Measurements from ENCODE around the gene MAP2K2. TPM values are rescaled to one million over a fixed set of nuclear protein-coding genes. Genes with fewer than 3 reads are reported as not detected.
A peak's percentile ranks its signal among the peaks of the same experiment; 100 is the strongest.

MAP2K2 gene
- total and polyA plus RNA-seq, 7 experiments from 2014 or later, result 40.5 to 162 (median 121) TPM

DNA sequence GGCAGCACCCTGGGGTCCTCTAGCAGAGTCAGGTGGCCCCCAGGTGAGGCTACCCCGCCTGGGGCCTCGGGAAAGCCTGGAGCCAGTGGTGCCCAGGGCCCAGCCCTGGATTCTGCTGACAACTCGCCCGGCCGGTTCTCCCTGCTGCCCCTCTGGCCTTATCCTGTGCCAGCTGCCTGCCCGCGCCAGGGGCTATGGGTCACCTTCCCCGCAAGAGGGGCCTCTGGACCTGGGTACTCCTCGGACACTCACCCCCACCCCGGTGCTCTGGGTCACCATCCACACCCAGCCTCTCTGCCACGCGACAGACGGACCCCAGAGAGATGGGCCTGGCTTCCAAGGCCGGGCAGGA is 81.2 kb downstream of the MAP2K2 start:
- no peak overlapping the region for H3K4me3 ChIP-seq (ENCODE audit: low read length)
- no peaks in the 10 kb centered on the region for H3K9me3 ChIP-seq (ENCODE audit: control insufficient read depth in 2 of 3, low read length in 3 of 3)
- intact Hi-C loops (cut with micrococcal nuclease), result no loop called here
- DNase-seq, result no peak
- H3K4me3 Mint-ChIP-seq, result no peak overlapping the region
- H3K9me3 Mint-ChIP-seq, result no peaks in the 10 kb centered on the region
- H3K36me3 ChIP-seq (ENCODE audit: control insufficient read depth in 2 of 3, insufficient read depth in 3 of 3, low read length in 3 of 3), result peaks cover 0 to 13% (median 0%) of the 10 kb centered on the region in 3 experiments
- peaks cover 3 to 18% (median 13%) of the 10 kb centered on the region in 7 donors for H3K4me1 Mint-ChIP-seq
- H3K27me3 Mint-ChIP-seq, result no peaks in the 10 kb centered on the region
- H3K4me1 ChIP-seq (ENCODE audit: control insufficient read depth in 2 of 2, insufficient read depth in 2 of 2, low read length in 2 of 2), result peaks cover 0 to 3% of the 10 kb centered on the region in 2 donors
- CTCF ChIA-PET, result no interaction called here
- H3K36me3 Mint-ChIP-seq, result peaks cover 0 to 9% (median 6%) of the 10 kb centered on the region in 5 donors
- POLR2A ChIA-PET, result no interaction called here
- ATAC-seq, result no peak
- no peak overlapping the region for H3K27ac Mint-ChIP-seq
- no peak overlapping the region for H3K27ac ChIP-seq (ENCODE audit: low read depth, low read length)
- no peaks in the 10 kb centered on the region for H3K27me3 ChIP-seq (ENCODE audit: control insufficient read depth in 2 of 2, insufficient read depth in 2 of 2, low read length in 2 of 2)

DNA sequence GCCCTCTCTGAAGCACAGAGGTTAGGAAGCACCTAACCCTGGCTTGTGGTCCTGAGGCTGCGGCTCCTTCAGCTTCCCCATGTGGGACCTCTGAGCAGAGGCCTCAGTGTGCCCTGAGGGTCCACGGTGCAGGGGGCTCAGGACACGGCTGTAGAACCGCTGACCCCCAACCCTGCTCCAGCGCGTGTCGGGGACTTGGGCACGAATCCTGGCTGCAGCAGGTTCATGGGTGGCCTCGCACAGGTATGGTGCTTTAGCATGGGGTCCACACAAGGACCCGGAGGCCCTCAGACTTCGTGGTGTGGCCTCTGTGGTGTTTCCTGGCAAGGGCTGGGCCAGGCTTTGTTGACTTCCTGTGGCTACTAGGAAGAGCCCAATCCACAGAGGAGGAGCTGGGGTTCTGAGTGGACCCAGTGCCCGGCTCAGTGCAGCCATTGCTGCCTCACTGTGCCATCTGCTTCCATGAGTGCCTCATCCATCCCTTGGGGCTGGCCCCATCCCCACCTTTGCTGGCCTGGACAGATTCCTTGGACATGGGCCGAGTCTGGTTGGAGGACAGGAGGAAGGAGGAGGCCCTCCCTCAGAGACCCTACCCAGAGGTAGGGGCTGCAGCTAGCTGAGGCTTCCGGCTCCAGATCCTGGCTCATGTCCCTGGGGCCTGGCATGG is 81.7 kb downstream of the MAP2K2 start:
- peak; percentile 13 for ATAC-seq

More for the DNA sequence above, 81.7 kb downstream of the MAP2K2 start:
- DNase-seq, result no peak
- intact Hi-C loops (cut with micrococcal nuclease), result no loop called here
- Mint-ChIP-seq H3K9me3 (no peaks in the 10 kb centered on the region), H3K4me1 (peaks cover 3 to 18% (median 11%) of the 10 kb centered on the region in 7 donors), H3K27me3 (no peaks in the 10 kb centered on the region), H3K27ac (no peak overlapping the region), H3K36me3 (peaks cover 0 to 9% (median 6%) of the 10 kb centered on the region in 5 donors), H3K4me3 (no peak overlapping the region)
- Histone ChIP-seq H3K9me3 (ENCODE audit: control insufficient read depth in 2 of 3, low read length in 3 of 3) (no peaks in the 10 kb centered on the region), H3K27me3 (ENCODE audit: control insufficient read depth in 2 of 2, insufficient read depth in 2 of 2, low read length in 2 of 2) (no peaks in the 10 kb centered on the region), H3K4me1 (ENCODE audit: control insufficient read depth in 2 of 2, insufficient read depth in 2 of 2, low read length in 2 of 2) (peaks cover 0 to 3% of the 10 kb centered on the region in 2 donors), H3K36me3 (ENCODE audit: control insufficient read depth in 2 of 3, insufficient read depth in 3 of 3, low read length in 3 of 3) (peaks cover 0 to 18% (median 0%) of the 10 kb centered on the region in 3 experiments), H3K4me3 (ENCODE audit: low read length) (no peak overlapping the region), H3K27ac (ENCODE audit: low read depth, low read length) (no peak overlapping the region)
- ChIA-PET CTCF (no interaction called here), POLR2A (no interaction called here)

Other genes with a start within 250 kb of the MAP2K2 start
- not detected for gene ATCAY, start 243.4 kb downstream of the MAP2K2 start, total RNA-seq
- gene ATCAY, start 243.4 kb downstream of the MAP2K2 start, polyA plus RNA-seq, result not detected
- not detected for gene NMRK2, start 191.1 kb downstream of the MAP2K2 start, total RNA-seq
- gene NMRK2, start 191.1 kb downstream of the MAP2K2 start, polyA plus RNA-seq, result not detected
- gene DAPK3, start 153.0 kb downstream of the MAP2K2 start, total RNA-seq, result 10 to 100 TPM; 24.7 to 40.3 (median 33.9) TPM
- gene DAPK3, start 153.0 kb downstream of the MAP2K2 start, polyA plus RNA-seq, result 10 to 100 TPM; 18.2 to 35.4 TPM
- 1,000 to 10,000 TPM; 1,791 to 2,674 (median 2,346) TPM for gene EEF2, start 138.7 kb downstream of the MAP2K2 start, total RNA-seq
- 100 to 1,000 TPM; 611 to 634 TPM for gene EEF2, start 138.7 kb downstream of the MAP2K2 start, polyA plus RNA-seq
- gene PIAS4, start 116.4 kb downstream of the MAP2K2 start, total RNA-seq, result 10 to 100 TPM; 23.9 to 40.6 (median 28.8) TPM
- 1 to 10 TPM; 3.9 to 6.8 TPM for gene PIAS4, start 116.4 kb downstream of the MAP2K2 start, polyA plus RNA-seq
- gene ZBTB7A, start 57.2 kb downstream of the MAP2K2 start, total RNA-seq, result 10 to 100 TPM; 47.4 to 76.0 (median 52.0) TPM
- 10 to 100 TPM; 15.3 to 45.0 TPM for gene ZBTB7A, start 57.2 kb downstream of the MAP2K2 start, polyA plus RNA-seq
- not detected for gene CREB3L3, start 29.5 kb upstream of the MAP2K2 start, total RNA-seq
- gene CREB3L3, start 29.5 kb upstream of the MAP2K2 start, polyA plus RNA-seq, result not detected
- gene SIRT6, start 58.4 kb upstream of the MAP2K2 start, total RNA-seq, result 10 to 100 TPM; 20.0 to 41.2 (median 26.0) TPM
- gene SIRT6, start 58.4 kb upstream of the MAP2K2 start, polyA plus RNA-seq, result 1 to 10 TPM; 1.1 to 3.9 TPM
- gene ANKRD24, start 58.6 kb upstream of the MAP2K2 start, total RNA-seq, result 1 to 10 TPM in 4 of 5 experiments, under 1 TPM in 1; 0.75 to 2.8 (median 2.4) TPM
- gene ANKRD24, start 58.6 kb upstream of the MAP2K2 start, polyA plus RNA-seq, result under 1 TPM in 1 of 2 donors, not detected in 1; 0.17 TPM
- gene EBI3, start 105.4 kb upstream of the MAP2K2 start, total RNA-seq, result 1 to 10 TPM in 1 of 5 experiments, under 1 TPM in 1, not detected in 3; 0.44 to 8.8 TPM
- gene EBI3, start 105.4 kb upstream of the MAP2K2 start, polyA plus RNA-seq, result not detected
- gene YJU2, start 123.0 kb upstream of the MAP2K2 start, total RNA-seq, result 10 to 100 TPM; 28.5 to 42.1 (median 31.9) TPM
- 10 to 100 TPM; 24.4 to 44.7 TPM for gene YJU2, start 123.0 kb upstream of the MAP2K2 start, polyA plus RNA-seq
- gene SHD, start 155.1 kb upstream of the MAP2K2 start, total RNA-seq, result 1 to 10 TPM in 1 of 5 experiments, not detected in 4; 2.3 TPM
- not detected for gene SHD, start 155.1 kb upstream of the MAP2K2 start, polyA plus RNA-seq
- 10 to 100 TPM; 22.3 to 50.5 (median 40.0) TPM for gene TMIGD2, start 178.3 kb upstream of the MAP2K2 start, total RNA-seq
- gene TMIGD2, start 178.3 kb upstream of the MAP2K2 start, polyA plus RNA-seq, result 100 to 1,000 TPM in 1 of 2 donors, 10 to 100 TPM in 1; 99.4 to 107 TPM
- 10 to 100 TPM in 1 of 5 experiments, 1 to 10 TPM in 4; 1.8 to 18.9 (median 3.4) TPM for gene FSD1, start 180.5 kb upstream of the MAP2K2 start, total RNA-seq
- gene FSD1, start 180.5 kb upstream of the MAP2K2 start, polyA plus RNA-seq, result 1 to 10 TPM in 1 of 2 donors, under 1 TPM in 1; 0.95 to 2.0 TPM
- 10 to 100 TPM in 1 of 5 experiments, 1 to 10 TPM in 4; 2.6 to 11.8 (median 4.5) TPM for gene STAP2, start 214.7 kb upstream of the MAP2K2 start, total RNA-seq
- gene STAP2, start 214.7 kb upstream of the MAP2K2 start, polyA plus RNA-seq, result 1 to 10 TPM; 2.4 to 4.9 TPM
- 10 to 100 TPM in 4 of 5 experiments, 1 to 10 TPM in 1; 9.5 to 24.4 (median 20.0) TPM for gene MPND, start 219.4 kb upstream of the MAP2K2 start, total RNA-seq
- 1 to 10 TPM; 4.0 to 6.7 TPM for gene MPND, start 219.4 kb upstream of the MAP2K2 start, polyA plus RNA-seq